Tibial nerve (tissue), 4 donors: ENCODE data around the gene SUSD3. TPM values are rescaled to one million over a fixed set of nuclear protein-coding genes. Genes with fewer than 3 reads are reported as not detected.

Experiments used
- DNase-seq, 2 donors: peaks; one replicate each; pipeline ENCODE4 v3.0.0-alpha.2; 2019; ENCODE audit warnings: low spot score in 2 of 2
- H3K27ac ChIP-seq, 4 donors: fragments of 200-600 bp; sonication (generic) in 3 of 4; one replicate each; pipeline ENCODE4 v1.5.1; 2017 to 2019; ENCODE audit warnings: mild to moderate bottlenecking in 1 of 4
- H3K27me3 ChIP-seq, 2 donors: fragments of 200-600 bp; sonication (generic) in 1 of 2; one replicate each; pipeline versions ENCODE4 v1.5.1 to v1.6.0; 2017 to 2019
- H3K36me3 ChIP-seq, 3 donors: fragments of 200-600 bp; sonication (generic); one replicate each; pipeline ENCODE4 v1.5.1; 2018 to 2019
- H3K4me1 ChIP-seq, 4 donors: fragments of 200-600 bp; sonication (generic) in 3 of 4; one replicate each; pipeline ENCODE4 v1.5.1; 2017 to 2019
- H3K4me3 ChIP-seq, 4 donors: fragments of 200-600 bp; sonication (generic) in 3 of 4; one replicate each; pipeline ENCODE4 v1.5.1; 2017 to 2019; ENCODE audit warnings: mild to moderate bottlenecking in 1 of 4, moderate library complexity in 1 of 4
- H3K9me3 ChIP-seq, 4 donors: fragments of 200-600 bp; sonication (generic) in 3 of 4; one replicate each; pipeline ENCODE4 v1.5.1; 2017 to 2019
- CTCF ChIP-seq, 5 experiments: fragments of 200-600 bp in 3 of 5; fragments of 450-650 bp in 2 of 5; sonication (generic) in 3 of 5; IDR thresholded peaks; one replicate each; pipeline ENCODE4 v1.5.1; 2016 to 2019; ENCODE audit warnings: antibody characterized with exemption in 5 of 5, mild to moderate bottlenecking in 3 of 5, moderate library complexity in 2 of 5
- EP300 ChIP-seq, 2 donors: sonication (generic); formaldehyde crosslinking; IDR thresholded peaks; one replicate each; pipeline ENCODE4 v1.6.1; 2017; ENCODE audit warnings: antibody characterized with exemption in 2 of 2, mild to moderate bottlenecking in 1 of 2
- POLR2A ChIP-seq, 2 donors: fragments of 450-650 bp; IDR thresholded peaks; one replicate each; pipeline ENCODE4 v1.6.1; 2017; ENCODE audit warnings: antibody characterized with exemption in 2 of 2, mild to moderate bottlenecking in 2 of 2, moderate library complexity in 2 of 2
- WGBS, 2 donors: methylation state at CpG; one replicate each; pipeline ENCODE4 v1.1.5; 2018; 5-methylcytosine and 5-hydroxymethylcytosine counted together
- total RNA-seq, 4 donors: library from RNA; depleted of rRNA; stranded (reverse); fragments of >200 nt; gene quantifications; one replicate each; pipeline ENCODE4 v1.1.0, GENCODE V29; 2016

Gene SUSD3
- total RNA-seq, 4 donors from 2014 or later: 3.0 to 4.2 (median 3.7) TPM; not detected in 1

- no peaks in the 10 kb centered on the region for H3K36me3 ChIP-seq
- peaks cover 0 to 4% (median 2%) of the 10 kb centered on the region in 4 donors for H3K4me1 ChIP-seq
- H3K9me3 ChIP-seq: no peaks in the 10 kb centered on the region
- no peak for TF ChIP-seq EP300 (IDR thresholded peaks at IDR 0.05)
- no peak for TF ChIP-seq CTCF (IDR thresholded peaks at IDR 0.05)
- H3K4me3 ChIP-seq: no peak overlapping the region
- H3K27me3 ChIP-seq: no peaks in the 10 kb centered on the region
- WGBS, 2 donors: 92 to 95% methylated on average over 2 of the region's 2 CpGs
- no peak overlapping the region for H3K27ac ChIP-seq
- DNase-seq: no peak
Observed at GRCh38 chr9:93076792-93077128, 18.3 kb downstream of the SUSD3 start.

GRCh38 chr9:93077367-93077766, 18.9 kb downstream of the SUSD3 start:
- H3K36me3 ChIP-seq: no peaks in the 10 kb centered on the region
- no peaks in the 10 kb centered on the region for H3K27me3 ChIP-seq
- WGBS, 2 donors: 87 to 100% methylated on average over 1 of the region's 1 CpG
- H3K27ac ChIP-seq: no peak overlapping the region
- peaks cover 0 to 3% (median 1%) of the 10 kb centered on the region in 4 donors for H3K4me1 ChIP-seq
- H3K9me3 ChIP-seq: no peaks in the 10 kb centered on the region
- no peak overlapping the region for H3K4me3 ChIP-seq
- TF ChIP-seq POLR2A (IDR thresholded peaks at IDR 0.05) (no peak), CTCF (IDR thresholded peaks at IDR 0.05) (no peak), EP300 (IDR thresholded peaks at IDR 0.05) (no peak)
- no peak for DNase-seq

- no peak overlapping the region for H3K27ac ChIP-seq
- TF ChIP-seq POLR2A (IDR thresholded peaks at IDR 0.05) (no peak), CTCF (IDR thresholded peaks at IDR 0.05) (no peak), EP300 (IDR thresholded peaks at IDR 0.05) (no peak)
- DNase-seq: no peak
- no peak overlapping the region for H3K4me3 ChIP-seq
- no peaks in the 10 kb centered on the region for H3K36me3 ChIP-seq
- H3K9me3 ChIP-seq: no peaks in the 10 kb centered on the region
- WGBS, 2 donors: 96 to 97% methylated on average over 16 of the region's 16 CpGs
- H3K4me1 ChIP-seq: no peaks in the 10 kb centered on the region
- H3K27me3 ChIP-seq: no peaks in the 10 kb centered on the region
Observed at GRCh38 chr9:93077811-93078210, 19.3 kb downstream of the SUSD3 start.

- no peak overlapping the region for H3K27ac ChIP-seq
- no peak for TF ChIP-seq POLR2A (IDR thresholded peaks at IDR 0.05)
- H3K27me3 ChIP-seq: no peaks in the 10 kb centered on the region
- DNase-seq: no peak
- no peak overlapping the region for H3K4me3 ChIP-seq
- no peaks in the 10 kb centered on the region for H3K4me1 ChIP-seq
- H3K9me3 ChIP-seq: no peaks in the 10 kb centered on the region
- no peaks in the 10 kb centered on the region for H3K36me3 ChIP-seq
- WGBS, 2 donors: 92 to 95% methylated on average over 4 to 13 of the region's 13 CpGs
Observed at GRCh38 chr9:93079371-93079770, 20.9 kb downstream of the SUSD3 start.

- Histone ChIP-seq H3K9me3 (no peaks in the 10 kb centered on the region), H3K27me3 (no peaks in the 10 kb centered on the region), H3K4me3 (no peak overlapping the region), H3K4me1 (no peaks in the 10 kb centered on the region), H3K36me3 (peaks cover 0 to under 1% (median 0%) of the 10 kb centered on the region in 3 donors), H3K27ac (no peak overlapping the region)
- WGBS, 2 donors: 73 to 83% methylated on average over 8 to 9 of the region's 9 CpGs
- DNase-seq: no peak
- TF ChIP-seq CTCF (IDR thresholded peaks at IDR 0.05) (no peak), EP300 (IDR thresholded peaks at IDR 0.05) (no peak), POLR2A (IDR thresholded peaks at IDR 0.05) (no peak)
Observed at GRCh38 chr9:93080406-93080805, 21.9 kb downstream of the SUSD3 start.

GRCh38 chr9:93081081-93081529, 22.6 kb downstream of the SUSD3 start:
- DNase-seq: no peak
- no peak overlapping the region for H3K4me3 ChIP-seq
- no peaks in the 10 kb centered on the region for H3K4me1 ChIP-seq
- WGBS, 2 donors: 78 to 88% methylated on average over 10 of the region's 10 CpGs
- no peaks in the 10 kb centered on the region for H3K27me3 ChIP-seq
- H3K27ac ChIP-seq: no peak overlapping the region
- peaks cover 0 to 2% (median 0%) of the 10 kb centered on the region in 4 donors for H3K9me3 ChIP-seq
- TF ChIP-seq CTCF (IDR thresholded peaks at IDR 0.05) (no peak), POLR2A (IDR thresholded peaks at IDR 0.05) (no peak), EP300 (IDR thresholded peaks at IDR 0.05) (no peak)
- peaks cover 0 to 8% (median 0%) of the 10 kb centered on the region in 3 donors for H3K36me3 ChIP-seq
